Stimulated activated CD4-positive, alpha-beta T cell treated with anti-CD3 and anti-CD28 coated beads, Interleukin-2, amount 100 ng/mL, for 24 hours (primary cell): ENCODE measurements around the gene KCNJ12.

ENCODE experiments used
- DNase-seq, 2 donors: peaks; one replicate each; pipeline ENCODE4 v3.0.0-alpha.2; 2020

Gene KCNJ12

DNA sequence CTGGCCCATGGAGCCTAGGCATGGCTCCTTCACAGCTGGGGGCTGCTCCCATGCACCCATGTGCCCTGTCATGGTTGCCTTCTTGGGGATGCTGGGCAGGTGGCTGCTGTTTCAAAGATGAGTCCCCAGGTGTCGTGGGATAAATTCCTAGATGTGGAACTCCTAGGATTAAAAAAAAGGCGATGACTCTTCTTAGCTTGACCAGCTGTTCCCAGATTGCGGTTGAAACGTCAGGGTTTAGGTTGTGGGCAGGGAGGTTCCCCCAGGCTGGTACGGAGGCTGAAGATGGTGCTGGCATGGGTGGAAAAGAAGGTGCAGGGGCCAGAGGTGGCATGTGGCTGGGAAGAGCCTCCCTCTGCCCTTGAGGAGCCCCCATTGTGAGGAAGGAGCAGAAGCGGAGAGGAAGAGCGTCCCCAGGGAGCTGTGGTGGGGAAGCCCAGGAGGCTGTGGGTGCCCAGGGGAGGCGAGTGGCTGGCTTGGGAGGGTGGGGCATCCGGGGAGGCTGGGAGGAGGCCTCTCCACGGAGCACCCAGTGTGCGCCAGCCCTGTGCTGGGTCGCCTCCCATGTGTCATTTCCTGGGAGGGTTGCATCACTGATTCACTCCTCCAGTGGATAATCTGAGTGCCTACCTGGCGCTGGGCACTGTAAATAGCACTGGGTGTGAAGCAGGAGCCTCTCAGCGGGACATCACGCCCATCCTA, 7.5 kb upstream of the KCNJ12 start:
- DNase-seq, result no peak

DNA sequence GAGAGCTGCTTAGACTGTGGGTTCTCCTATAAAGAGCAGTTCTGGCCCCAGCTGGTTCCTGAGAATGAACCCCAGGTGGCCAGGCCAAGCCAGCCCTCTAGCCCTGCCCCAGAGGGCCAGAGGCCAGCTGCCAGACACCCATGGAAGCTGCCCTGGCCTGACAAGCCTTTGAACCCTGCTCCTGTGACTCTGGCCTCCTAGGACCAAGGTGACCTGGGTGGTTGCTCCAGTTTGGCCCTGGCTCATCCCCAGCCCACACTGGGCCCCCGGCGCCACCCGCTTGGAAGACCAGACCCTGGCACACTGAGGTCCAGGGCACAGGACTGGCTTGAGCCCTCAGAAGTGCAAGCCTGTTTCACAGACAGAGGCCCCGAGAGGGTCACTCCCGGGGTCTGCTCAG, 6.8 kb upstream of the KCNJ12 start:
- DNase-seq, result no peak

DNA sequence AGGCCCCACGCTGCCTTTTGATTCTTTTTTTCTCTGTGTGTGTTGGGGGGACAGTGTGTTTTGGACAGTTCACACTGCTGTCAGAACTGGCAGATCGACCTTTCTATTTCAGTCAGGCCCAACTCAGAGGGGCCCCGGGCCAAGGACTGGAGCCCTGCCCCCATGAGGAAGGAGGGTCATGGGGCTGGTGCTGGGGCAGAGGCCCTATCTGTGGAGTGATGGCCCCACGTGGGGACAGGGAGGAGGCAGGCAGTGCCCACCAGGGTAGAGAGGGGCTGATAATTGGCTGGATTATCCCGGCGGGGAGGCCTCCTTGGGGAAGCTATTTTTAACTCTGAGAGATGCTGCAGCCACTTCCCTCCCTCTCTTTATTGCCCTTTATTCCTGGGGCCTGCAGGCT, 5.7 kb upstream of the KCNJ12 start:
- no peak for DNase-seq

DNA sequence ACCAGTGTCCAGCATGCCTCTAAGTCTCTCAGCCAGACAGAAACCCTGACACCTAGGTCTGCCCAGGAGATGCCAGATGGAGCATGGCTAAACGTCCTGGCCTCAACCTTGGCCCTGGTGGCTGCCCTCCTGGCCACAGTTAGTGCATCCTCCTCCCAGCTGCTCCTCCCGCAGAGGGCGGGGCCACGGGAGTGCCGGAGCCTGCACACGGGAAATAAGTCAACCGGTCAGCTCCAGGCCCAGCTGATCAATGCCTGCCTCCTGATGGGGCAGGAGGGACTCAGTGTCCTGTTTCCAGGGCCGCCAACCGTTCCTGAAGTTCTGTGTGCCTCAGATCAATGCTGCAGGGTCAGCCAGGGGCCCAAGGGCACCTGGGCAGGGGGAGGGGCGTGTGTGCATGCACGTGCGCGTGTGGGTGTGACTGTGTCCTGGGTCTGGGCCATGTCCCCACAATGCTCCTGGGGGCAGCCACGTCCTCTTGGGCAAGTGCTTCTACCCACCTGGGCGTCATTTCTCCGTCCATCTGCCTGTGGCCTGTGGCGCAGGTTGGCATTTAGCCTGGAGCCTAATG, 4.6 kb upstream of the KCNJ12 start:
- no peak for DNase-seq

DNA sequence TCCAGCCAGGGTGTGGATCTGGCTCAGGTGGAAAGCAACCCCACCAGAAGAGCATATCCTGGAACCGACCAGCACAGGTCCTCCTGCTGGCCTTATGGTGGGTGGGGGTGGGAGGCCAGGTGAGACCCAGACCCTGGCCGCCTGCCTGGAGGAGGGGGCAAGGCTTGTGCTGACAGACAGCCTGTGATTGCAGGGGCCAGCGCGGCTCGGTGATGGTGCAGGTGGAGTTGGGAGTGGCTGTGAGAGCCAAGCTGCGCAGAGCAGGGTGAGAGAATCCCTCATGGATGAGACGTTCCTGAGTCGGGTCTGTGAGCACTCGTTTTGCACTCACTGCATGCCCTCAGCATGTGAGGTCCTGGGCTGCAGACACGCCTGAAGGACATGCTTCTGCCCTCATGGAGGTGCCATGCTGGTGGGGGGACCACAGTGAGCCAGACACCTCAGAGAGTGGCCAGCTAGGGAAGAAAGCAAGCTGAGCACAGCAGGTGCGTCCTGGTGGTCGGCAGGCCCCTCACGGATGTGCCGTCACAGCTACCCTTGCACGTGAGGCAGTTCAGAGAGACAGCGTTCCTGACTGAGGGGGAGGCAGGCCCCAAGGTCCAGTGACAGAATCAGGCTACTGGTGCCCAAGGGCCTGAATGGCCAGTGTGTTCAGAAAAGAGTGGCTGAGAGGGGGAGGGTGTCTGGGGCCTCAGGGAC, 3.8 kb upstream of the KCNJ12 start:
- DNase-seq, result no peak

DNA sequence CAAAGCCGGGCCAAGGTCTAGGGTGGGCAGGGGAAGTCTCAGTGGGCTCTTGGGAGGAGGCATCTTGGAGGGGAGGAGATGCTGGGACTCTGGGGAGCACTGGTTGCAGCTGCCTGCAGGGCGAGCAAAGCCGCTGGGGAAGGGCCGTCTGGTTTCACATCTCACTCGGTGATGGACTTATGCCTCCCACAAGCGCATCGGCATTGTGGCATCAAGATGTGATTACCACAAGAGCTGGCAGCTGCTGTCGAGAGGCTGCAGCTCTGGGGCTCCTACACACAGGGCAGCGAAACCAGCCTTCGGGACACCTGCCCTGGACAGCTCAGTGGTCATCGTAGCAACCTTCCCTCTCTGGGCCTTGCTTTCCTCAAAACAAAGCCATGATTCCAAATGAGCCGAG, 3.1 kb upstream of the KCNJ12 start:
- DNase-seq, result no peak

DNA sequence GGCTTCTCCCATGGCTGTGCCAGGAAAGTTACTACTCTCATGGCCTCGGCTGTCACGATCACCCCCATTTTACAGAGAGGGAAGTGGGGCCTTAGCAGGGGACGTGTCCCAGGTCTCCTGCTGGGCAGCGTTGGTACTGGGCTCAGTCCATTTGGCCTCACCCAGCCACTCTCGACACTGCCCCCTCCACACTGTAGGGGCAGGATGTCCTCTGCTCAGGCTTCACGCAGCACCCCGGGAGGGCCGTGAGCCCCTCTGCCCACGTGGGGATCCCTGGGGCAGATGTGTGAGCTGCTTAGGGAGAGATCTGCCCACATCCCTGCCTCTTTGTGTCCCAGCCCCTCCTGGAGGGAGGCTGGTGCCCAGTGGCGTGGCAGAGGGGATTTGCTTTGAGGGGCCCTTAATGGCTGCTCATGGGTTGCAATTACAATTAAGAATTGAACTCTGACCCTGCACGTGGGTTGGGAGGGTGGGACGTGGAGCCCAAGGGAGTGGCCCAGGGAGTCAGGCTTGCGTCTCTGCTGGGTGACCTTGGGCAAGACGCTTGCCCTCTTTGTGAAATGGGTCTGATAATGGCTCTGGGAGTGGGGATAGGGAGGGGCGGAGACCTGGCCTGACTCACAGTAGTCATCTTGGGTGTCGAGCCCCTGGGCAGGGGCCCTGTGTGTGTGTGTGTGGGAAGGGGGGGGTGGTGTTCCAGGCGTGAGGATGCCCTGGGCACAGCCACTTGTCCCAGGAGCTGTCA, 2.3 kb upstream of the KCNJ12 start:
- DNase-seq, result no peak

DNA sequence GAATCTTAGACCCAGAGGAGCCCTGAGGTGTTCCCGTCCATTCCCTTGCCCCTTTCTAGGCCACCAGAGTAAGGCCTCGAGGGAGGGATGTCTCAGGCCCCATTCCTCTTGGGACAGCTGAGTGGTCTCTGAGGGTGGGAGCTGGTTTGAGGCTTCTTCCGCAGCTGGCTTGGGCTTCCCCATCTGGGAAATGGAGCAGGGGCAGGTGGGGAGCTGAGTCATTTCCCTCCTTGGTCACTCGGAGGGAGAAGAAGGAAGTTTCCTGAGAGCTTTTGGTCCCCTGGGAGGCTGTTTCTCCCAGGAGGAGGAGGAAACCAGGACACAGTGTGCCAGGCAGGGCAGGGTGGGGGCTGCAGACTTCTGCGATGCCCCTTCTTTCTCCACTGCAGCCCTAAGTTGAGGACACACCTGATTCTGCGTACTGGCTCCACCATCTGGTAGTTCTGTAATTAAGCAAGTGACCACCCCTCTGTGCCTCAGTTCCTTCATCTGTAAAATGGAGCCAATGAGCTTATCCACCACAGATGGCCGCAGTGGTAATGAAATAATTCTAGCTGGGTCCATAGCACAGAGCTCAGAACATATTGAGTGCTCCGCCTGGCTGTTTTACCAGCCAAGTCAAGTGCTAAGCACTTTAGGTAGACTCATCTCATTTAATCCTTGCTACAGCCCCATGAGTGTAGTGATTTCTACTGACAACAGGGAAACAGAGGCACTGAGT, 1.6 kb upstream of the KCNJ12 start:
- DNase-seq, result no peak

DNA sequence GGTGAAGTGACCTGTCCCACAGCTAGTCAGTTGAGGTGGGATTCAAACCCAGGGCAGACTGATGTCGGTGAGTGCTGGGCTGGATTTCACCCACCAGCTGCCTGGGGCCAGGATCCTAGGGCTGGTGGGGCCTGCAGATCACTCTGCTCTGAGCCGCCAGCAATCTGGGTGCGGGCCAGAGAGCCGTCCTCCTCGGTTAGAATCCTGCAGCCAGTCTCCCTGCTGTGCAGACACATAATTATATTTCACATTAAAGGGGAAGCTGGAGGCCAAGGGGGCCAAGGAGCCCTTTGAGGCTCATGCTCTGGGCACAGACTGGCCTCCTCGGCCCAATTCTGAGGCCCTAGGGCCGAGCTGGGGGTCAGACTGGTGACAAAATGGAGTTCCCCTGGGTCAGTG, 996 bp upstream of the KCNJ12 start:
- DNase-seq, result no peak

DNA sequence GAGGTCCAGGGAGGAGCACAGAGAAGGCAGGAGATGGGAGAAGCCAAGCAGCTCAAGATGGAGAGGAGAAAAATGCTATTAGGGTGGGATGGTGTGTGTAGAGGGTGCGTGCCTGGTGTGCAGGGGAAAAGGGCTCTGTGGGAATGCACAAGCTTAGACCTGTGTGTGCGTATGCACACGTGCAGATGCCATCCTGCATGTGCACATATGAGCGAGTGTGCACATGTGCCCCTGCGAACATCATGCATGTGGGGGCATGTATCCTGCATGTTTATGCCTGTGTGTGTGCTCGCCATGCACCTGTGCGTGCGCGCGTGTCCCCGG, 438 bp upstream of the KCNJ12 start:
- DNase-seq, result no peak

DNA sequence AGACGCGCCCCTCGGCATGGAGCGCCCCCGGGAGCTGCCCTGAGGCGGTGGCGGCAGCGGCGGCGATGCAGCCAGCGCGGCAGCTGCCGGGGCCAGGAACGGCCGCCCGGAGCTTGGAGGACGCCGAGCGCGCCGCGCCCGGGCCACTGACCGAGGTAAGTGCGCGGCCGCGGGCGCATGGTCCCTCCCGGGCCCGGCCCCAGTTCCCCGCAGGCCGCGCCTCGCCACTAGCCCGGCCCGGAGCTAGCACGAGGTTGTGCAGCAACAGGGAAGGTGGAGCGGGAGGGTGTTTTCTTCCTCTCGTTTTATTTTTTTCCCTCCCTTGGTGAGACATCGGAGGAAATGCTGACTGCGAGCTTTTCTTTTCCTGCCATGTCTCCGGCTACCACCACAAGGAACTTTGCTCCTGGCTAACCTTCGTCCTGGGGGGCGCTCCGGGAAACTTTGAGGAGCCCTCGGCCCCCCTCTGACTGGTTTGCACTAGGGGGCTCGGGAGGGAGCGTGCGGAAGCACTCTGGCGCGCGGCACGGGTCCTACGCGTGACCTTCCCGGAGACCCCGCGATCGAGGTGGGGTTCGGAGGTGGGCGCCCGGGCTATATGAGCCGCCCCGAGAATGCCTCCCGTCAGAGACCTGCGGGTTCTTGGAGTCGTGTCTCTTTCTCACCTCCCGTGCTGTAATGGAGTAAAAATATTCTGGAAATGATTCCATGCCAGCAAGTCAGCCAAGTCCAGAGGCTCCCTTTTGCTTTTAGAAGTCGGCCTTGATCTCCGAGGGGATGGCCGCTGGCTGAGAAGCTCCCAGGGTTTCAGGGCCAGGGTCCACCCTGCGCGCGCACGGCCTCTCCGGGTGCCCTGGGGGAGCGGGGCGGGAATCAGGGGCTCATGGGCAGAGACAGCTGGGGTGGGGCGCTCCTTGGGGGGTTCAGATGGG, 868 bp downstream of the KCNJ12 start:
- no peak for DNase-seq

DNA sequence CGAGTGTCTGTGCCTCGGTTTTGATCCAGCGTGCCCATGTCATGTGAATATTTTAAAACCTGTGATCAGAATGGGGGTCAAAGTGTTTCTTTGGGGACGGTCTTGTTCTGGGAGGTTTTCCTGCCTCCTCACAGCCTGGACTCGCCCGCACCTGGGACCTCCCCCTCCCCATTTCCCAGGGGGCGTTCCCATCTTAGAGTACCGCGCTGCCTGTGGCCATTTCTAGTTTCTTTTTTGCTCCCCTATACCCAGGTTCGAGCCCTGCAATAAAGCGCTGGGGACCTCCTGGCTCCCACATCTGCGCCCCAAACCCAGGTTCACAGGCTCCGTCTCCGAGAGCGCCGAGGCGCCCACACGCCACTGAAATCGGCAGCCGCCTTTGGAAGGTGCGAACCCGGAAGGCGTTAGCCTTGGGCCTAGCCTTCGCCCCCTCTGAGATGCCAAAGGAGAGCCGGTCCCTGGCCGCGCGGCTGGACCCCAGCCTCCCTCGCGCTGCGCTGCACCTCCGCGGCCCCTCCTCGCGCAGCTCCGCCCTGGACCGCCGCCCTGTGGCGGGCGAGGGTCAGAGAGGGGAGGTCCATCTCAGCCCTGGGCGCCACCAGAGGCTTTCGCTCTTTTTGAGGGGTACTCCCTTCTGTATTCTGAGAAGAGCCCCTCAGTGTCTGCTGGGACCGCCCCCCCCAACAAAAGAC, 1.7 kb downstream of the KCNJ12 start:
- no peak for DNase-seq

DNA sequence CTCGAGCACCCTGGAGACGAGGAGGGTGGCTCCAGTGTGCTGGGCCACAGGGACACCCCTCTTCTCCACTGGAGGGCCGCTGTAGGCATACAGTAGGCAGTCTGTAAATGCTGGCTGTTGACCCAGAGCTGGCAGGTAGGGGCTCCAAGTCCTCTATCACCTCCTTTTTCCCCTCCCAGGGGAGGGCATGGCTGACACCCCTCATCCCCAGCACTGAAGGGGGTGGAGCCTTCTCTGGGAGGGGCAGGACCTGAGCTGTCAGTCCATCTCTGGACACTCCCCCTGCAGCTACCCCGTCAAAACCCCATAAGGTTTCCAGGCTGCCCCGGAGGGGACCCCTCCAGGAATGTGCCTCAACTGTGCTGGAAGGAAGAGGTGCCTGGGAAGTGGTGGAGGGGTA, 2.4 kb downstream of the KCNJ12 start:
- no peak for DNase-seq

DNA sequence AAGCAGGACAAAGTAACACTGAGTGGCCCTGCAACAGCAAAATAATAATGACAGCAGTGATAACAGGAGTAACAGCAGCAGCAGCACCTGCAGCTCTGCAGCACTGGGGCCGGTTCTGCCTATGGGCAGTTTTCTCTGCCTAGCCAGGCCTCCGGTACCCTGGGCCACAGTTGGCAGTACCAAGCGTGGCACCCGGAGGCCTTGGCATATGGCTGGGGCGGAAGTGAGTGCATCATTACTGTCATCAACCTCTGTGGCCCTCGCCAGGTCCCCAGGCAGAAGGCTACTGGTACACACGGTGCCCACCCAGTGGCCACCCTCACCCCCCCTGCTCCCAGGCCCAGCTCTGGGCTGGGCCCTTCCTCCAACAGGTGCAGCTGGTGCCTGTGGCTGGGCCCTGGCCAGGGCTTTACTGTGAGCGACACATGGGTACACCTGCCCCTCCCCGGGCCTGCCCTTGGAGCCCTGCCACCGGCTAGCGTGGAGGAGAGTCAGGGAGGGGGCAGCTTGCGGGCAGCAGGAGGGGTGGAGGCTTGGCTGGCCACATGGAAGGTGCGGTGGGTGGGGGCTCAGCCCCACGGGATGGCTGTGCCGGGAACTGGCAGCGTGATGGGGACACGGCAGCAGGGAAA, 3.0 kb downstream of the KCNJ12 start:
- DNase-seq, result no peak

DNA sequence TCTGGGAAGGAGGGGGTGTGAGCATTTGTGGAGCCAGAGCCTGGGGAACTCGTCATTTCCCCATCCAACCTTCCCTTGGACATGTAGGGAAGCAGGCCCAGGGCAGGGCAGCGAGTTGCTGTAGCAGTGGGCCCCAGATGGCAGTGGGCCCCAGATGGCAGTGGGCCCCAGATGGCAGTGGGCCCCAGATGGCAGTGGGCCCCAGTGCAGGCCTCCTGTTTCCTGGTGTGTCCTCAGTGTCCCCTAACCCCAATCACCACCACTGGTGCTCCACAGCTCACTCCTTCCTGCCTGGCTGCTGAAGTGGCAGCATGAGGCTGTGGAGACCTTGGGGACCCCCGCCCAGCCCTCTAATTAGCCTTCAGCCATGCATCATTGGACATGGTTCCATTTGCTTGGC, 4.5 kb downstream of the KCNJ12 start:
- no peak for DNase-seq

DNA sequence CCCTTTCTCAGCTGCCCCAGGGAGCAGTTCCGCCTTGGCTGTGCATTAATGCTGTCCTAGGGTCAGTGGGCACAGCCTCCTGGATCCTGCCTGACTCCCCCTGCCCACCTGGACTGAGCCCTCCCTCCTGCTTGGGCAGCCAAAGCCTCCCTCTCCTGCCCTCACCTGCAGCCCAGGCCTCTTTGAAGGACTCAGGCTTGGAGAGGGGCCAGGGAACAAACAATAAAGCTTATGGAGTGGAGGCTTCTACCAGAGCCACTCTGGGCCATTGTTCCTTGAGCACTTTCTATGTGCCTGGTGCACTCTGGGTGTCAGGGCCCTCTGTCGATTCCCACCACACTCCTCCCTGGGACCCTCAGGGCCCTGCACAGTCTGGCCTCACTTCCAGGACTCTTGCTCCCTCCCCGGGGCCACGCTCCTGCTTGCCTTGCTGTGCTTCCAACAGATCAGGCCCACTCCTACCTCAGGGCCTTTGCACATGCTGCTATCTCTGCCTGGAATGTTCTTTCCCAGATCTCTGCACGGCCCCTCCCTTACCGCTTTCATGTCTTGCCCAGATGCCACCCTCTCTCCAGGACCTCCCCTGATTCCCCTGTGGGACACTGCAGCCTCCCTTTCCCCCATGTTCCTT, 5.0 kb downstream of the KCNJ12 start:
- no peak for DNase-seq

DNA sequence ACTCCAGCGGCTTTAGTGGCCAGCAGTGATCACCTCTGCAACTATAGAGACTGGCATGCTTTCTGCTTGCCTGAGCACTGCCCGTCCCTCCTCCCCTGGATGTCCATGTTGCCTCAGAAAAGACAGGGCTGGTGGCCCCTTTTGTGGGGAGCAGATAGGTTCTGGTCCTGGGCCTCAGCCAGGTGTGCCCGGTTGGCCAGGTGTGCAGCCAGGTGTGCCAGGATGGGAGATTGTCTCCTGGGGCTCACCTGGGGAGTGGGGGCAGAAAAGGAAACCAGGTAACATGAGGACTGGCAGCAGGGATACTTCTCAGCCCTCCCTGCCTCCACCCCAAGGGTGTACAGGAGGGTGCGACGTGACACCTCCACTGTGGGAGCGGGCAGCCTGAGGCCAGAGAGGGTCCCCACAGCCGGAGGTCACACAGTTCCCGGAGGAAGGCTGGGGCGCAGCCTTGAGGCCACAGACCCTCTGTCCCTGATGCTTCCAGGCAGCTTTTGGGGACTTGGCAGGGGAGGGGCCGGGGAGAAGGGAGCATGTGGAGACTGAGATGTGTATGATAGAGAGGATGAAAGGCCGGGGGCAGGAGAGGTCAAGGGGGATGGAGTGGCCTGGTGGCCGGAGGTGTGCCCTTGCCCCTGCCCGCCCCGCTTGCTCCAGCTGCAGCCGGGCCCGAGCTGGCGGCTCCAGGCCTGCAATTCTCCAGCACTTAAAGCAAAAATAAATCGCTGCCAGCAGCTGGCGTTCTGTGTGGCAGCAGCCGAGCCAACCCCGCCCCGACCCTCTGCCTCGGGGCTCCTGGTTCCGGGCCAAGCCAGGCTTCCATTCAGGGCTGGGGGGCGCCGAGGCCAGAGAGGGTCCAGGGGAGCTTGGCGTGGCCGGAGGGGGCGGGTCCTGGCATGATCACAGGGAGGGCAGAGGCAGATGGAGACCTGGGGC, 6.7 kb downstream of the KCNJ12 start:
- no peak for DNase-seq

DNA sequence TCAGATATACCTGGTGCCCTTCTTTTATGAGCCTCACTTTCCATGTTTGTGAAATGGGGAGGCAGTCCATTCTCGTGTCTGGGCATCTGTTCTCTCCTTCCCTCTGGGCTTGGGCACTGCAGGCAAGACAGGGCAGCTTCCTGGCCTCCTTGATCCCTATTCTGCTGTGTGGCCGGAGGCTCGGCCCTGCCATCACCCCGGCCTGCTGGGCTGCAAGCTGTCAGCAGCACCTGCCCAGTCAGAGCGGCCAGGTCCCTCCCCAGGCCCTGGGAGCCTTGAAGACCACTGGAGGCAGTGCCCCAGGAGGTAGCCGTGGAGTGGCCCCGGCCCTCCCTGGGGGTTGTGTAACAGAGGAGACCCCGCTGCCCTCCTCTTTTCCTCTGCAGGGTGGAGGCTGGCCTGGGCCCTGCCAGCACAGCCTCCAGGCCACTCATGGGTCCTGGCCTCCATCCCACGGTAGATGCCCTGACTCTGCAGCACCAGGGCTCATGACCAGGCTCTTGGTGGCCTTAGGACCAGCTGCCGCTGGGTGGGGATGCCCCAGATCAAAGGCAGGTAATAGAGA, 9.2 kb downstream of the KCNJ12 start:
- DNase-seq, result no peak

DNA sequence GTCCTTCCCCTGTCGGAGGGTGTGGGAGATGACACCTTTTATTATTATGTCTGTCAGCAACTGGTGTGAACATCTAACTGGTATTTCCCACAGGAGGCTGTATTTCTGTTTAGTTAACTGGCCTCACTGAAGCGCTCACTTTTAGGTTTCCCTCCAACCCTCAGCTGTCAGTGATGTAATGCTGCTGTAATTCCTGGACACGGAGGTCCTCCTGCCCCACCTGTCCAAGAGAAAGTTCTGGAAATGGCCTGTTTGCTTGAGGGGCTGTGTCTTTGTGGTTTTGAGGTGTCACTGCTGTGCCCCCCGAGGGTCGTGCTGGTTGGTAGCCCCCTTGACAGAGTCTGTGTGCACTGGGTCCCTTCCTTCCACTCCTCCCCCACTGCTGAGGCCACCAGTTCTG, 11.5 kb downstream of the KCNJ12 start:
- DNase-seq, result no peak
